ENCODE results near the gene CCDC178. TPM values are rescaled to one million over a fixed set of nuclear protein-coding genes. Genes with fewer than 3 reads are reported as not detected.
"Not testable (repeated sequence)": the region's sequence is repeated elsewhere in the genome, so short reads cannot be mapped to it uniquely, and the experiment has no call there.

Gene CCDC178
- total and polyA plus RNA-seq, 2 experiments from 2014 or later, result 1.3 TPM; not detected in 1

GRCh38 chr18:33169218-33169617, 271.3 kb downstream of the CCDC178 start:
- Histone ChIP-seq H3K4me3 (no peak overlapping the region), H3K4me1 (ENCODE audit: insufficient read depth) (no peaks in the 10 kb centered on the region), H3K9me2 (replicated peaks; ENCODE audit: insufficient read depth) (no peaks in the 10 kb centered on the region), H2AFZ (no peak overlapping the region), H3K4me2 (no peak overlapping the region), H3K27me3 (no peaks in the 10 kb centered on the region), H4K20me1 (ENCODE audit: insufficient read depth, poor library complexity, severe bottlenecking) (no peaks in the 10 kb centered on the region), H3K36me3 (replicated peaks; ENCODE audit: insufficient read depth, low read depth) (no peaks in the 10 kb centered on the region), H3K9me3 (ENCODE audit: low read depth) (no peaks in the 10 kb centered on the region), H3K79me2 (no peaks in the 10 kb centered on the region), H3K27ac (no peak overlapping the region)
- TF ChIP-seq EZH2 (IDR thresholded peaks at IDR 0.05; ENCODE audit: borderline replicate concordance) (no peak), CTCF (IDR thresholded peaks at IDR 0.05; ENCODE audit: poor library complexity) (no peak), EZH2phosphoT487 (IDR thresholded peaks at IDR 0.05; ENCODE audit: low read depth, severe bottlenecking, unreplicated experiment) (no peak)
- no peak for DNase-seq (ENCODE audit: low spot score)

GRCh38 chr18:33164121-33164520, 276.4 kb downstream of the CCDC178 start:
- H3K79me2 ChIP-seq; H3K36me3 ChIP-seq (replicated peaks; ENCODE audit: insufficient read depth, low read depth); DNase-seq (ENCODE audit: low spot score); H4K20me1 ChIP-seq (ENCODE audit: insufficient read depth, poor library complexity, severe bottlenecking); H3K4me1 ChIP-seq (ENCODE audit: insufficient read depth); H3K4me3 ChIP-seq; H3K27me3 ChIP-seq; H3K9me3 ChIP-seq (ENCODE audit: low read depth); H3K27ac ChIP-seq; H2AFZ ChIP-seq; H3K9me2 ChIP-seq (replicated peaks; ENCODE audit: insufficient read depth); H3K4me2 ChIP-seq: not testable (repeated sequence)
- 95% methylated on average over 9 of the region's 9 CpGs for WGBS (ENCODE audit: low lambda C conversion rate, missing lambda C conversion rate)

GRCh38 chr18:33161131-33161530, 279.4 kb downstream of the CCDC178 start:
- Histone ChIP-seq H3K9me3 (ENCODE audit: low read depth) (no peaks in the 10 kb centered on the region), H3K27ac (no peak overlapping the region), H3K36me3 (replicated peaks; ENCODE audit: insufficient read depth, low read depth) (no peaks in the 10 kb centered on the region), H3K4me1 (ENCODE audit: insufficient read depth) (no peaks in the 10 kb centered on the region), H3K79me2 (no peaks in the 10 kb centered on the region), H3K4me2 (no peak overlapping the region), H2AFZ (no peak overlapping the region), H3K4me3 (no peak overlapping the region), H4K20me1 (ENCODE audit: insufficient read depth, poor library complexity, severe bottlenecking) (no peaks in the 10 kb centered on the region), H3K27me3 (no peaks in the 10 kb centered on the region), H3K9me2 (replicated peaks; ENCODE audit: insufficient read depth) (no peaks in the 10 kb centered on the region)
- DNase-seq (ENCODE audit: low spot score), result no peak
- TF ChIP-seq EZH2phosphoT487 (IDR thresholded peaks at IDR 0.05; ENCODE audit: low read depth, severe bottlenecking, unreplicated experiment) (no peak), CTCF (IDR thresholded peaks at IDR 0.05; ENCODE audit: poor library complexity) (no peak), EZH2 (IDR thresholded peaks at IDR 0.05; ENCODE audit: borderline replicate concordance) (no peak)
- WGBS (ENCODE audit: low lambda C conversion rate, missing lambda C conversion rate), result 81% methylated on average over 2 of the region's 2 CpGs

GRCh38 chr18:33159151-33159550, 281.4 kb downstream of the CCDC178 start:
- H3K9me2 ChIP-seq (replicated peaks; ENCODE audit: insufficient read depth), result no peaks in the 10 kb centered on the region
- TF ChIP-seq EZH2phosphoT487 (IDR thresholded peaks at IDR 0.05; ENCODE audit: low read depth, severe bottlenecking, unreplicated experiment) (no peak), EZH2 (IDR thresholded peaks at IDR 0.05; ENCODE audit: borderline replicate concordance) (no peak), CTCF (IDR thresholded peaks at IDR 0.05; ENCODE audit: poor library complexity) (no peak)
- H3K36me3 ChIP-seq (replicated peaks; ENCODE audit: insufficient read depth, low read depth), result no peaks in the 10 kb centered on the region
- no peak overlapping the region for H3K27ac ChIP-seq
- H3K9me3 ChIP-seq (ENCODE audit: low read depth), result no peaks in the 10 kb centered on the region
- WGBS (ENCODE audit: low lambda C conversion rate, missing lambda C conversion rate), result 85% methylated on average over 2 of the region's 2 CpGs
- H3K79me2 ChIP-seq, result no peaks in the 10 kb centered on the region
- no peaks in the 10 kb centered on the region for H3K27me3 ChIP-seq
- DNase-seq (ENCODE audit: low spot score), result no peak
- H3K4me1 ChIP-seq (ENCODE audit: insufficient read depth), result no peaks in the 10 kb centered on the region
- no peaks in the 10 kb centered on the region for H4K20me1 ChIP-seq (ENCODE audit: insufficient read depth, poor library complexity, severe bottlenecking)
- H2AFZ ChIP-seq, result no peak overlapping the region
- H3K4me3 ChIP-seq, result no peak overlapping the region
- H3K4me2 ChIP-seq, result no peak overlapping the region
